ENCODE data around the gene MGAT4A. TPM values are rescaled to one million over a fixed set of nuclear protein-coding genes. Genes with fewer than 3 reads are reported as not detected.
"Not testable (repeated sequence)": the region's sequence is repeated elsewhere in the genome, so short reads cannot be mapped to it uniquely, and the experiment has no call there.

The MGAT4A gene
- total and polyA plus RNA-seq, 2 donors (not counting 1 experiment from before 2014, with no cell fraction given), result 16.5 to 32.7 TPM

DNA sequence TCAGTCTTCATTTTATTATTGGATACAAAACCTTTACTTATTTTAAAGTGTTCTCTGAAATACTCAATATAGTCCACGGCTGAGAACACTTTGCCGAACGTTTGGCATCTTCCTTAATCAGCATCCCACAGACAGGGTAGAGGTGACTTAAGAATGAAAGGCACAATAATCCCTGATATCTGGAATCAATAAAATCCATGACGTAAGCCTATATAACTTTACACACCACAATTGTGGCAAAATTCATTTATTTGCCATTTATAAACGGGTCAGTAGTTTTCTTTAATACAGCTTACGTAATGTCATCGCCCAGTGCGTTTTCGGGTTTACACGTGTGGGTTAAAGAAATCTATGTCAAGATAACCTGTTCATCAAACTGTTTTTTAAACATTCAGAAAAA is 1.3 kb downstream of the MGAT4A start:
- peak overlapping the region in 1 of 2 donors; percentile 24 for H3K27ac ChIP-seq (ENCODE audit: low read length in 2 of 2)
- no peaks in the 10 kb centered on the region for H3K27me3 ChIP-seq (replicated peaks in 1 of 4; ENCODE audit: control extremely low read depth in 1 of 4, control insufficient read depth in 3 of 4, insufficient read depth in 4 of 4, low read length in 3 of 4)
- Mint-ChIP-seq H3K4me1 (peaks cover 52% of the 10 kb centered on the region), H3K27me3 (no peaks in the 10 kb centered on the region), H3K4me3 (peak overlapping the region; percentile 86), H3K27ac (peak overlapping the region; percentile 87), H3K9me3 (ENCODE audit: insufficient read depth) (no peaks in the 10 kb centered on the region)
- H3K4me1 ChIP-seq (ENCODE audit: control insufficient read depth in 2 of 2, insufficient read depth in 2 of 2, low read length in 2 of 2), result peaks cover 23 to 38% of the 10 kb centered on the region in 2 donors
- TF ChIP-seq, protein P1, sequence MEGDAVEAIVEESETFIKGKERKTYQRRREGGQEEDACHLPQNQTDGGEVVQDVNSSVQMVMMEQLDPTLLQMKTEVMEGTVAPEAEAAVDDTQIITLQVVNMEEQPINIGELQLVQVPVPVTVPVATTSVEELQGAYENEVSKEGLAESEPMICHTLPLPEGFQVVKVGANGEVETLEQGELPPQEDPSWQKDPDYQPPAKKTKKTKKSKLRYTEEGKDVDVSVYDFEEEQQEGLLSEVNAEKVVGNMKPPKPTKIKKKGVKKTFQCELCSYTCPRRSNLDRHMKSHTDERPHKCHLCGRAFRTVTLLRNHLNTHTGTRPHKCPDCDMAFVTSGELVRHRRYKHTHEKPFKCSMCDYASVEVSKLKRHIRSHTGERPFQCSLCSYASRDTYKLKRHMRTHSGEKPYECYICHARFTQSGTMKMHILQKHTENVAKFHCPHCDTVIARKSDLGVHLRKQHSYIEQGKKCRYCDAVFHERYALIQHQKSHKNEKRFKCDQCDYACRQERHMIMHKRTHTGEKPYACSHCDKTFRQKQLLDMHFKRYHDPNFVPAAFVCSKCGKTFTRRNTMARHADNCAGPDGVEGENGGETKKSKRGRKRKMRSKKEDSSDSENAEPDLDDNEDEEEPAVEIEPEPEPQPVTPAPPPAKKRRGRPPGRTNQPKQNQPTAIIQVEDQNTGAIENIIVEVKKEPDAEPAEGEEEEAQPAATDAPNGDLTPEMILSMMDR (IDR thresholded peaks at IDR 0.05), result no peak
- no peak for TF ChIP-seq EZH2 (IDR thresholded peaks at IDR 0.05; ENCODE audit: borderline replicate concordance, insufficient read depth, low read depth, low read length, poor library complexity, severe bottlenecking)
- no peaks in the 10 kb centered on the region for H3K9me3 ChIP-seq (ENCODE audit: control extremely low read depth in 1 of 3, control insufficient read depth in 2 of 3, insufficient read depth in 1 of 3, low read length in 2 of 3)
- no peaks in the 10 kb centered on the region for H3K36me3 ChIP-seq (replicated peaks in 1 of 2; ENCODE audit: control extremely low read depth in 1 of 2, control insufficient read depth in 1 of 2, extremely low read depth in 1 of 2, insufficient read depth in 2 of 2, low read length in 1 of 2)
- no peaks in the 10 kb centered on the region for H4K20me1 ChIP-seq (ENCODE audit: control insufficient read depth, insufficient read depth, low read length, poor library complexity, severe bottlenecking)
- intact Hi-C loops (cut with micrococcal nuclease), result loop anchor here (1.0 to 5.0 kb wide), 6 partner anchors 17 to 607 kb away; partner anchors contain the start of genes C2orf15, EIF5B and TXNDC9
- WGBS (ENCODE audit: insufficient coverage), result 70% methylated on average over 6 of the region's 10 CpGs
- H3K9ac ChIP-seq (ENCODE audit: low read length), result peak overlapping the region; percentile 70
- peak overlapping the region; percentile 76 for H2AFZ ChIP-seq (ENCODE audit: insufficient read depth, low read depth, low read length, poor library complexity, severe bottlenecking)
- ChIA-PET CTCF (interaction anchor here (1.1 to 2.7 kb wide), 7 partner anchors 10 to 108 kb away, joined by 3 to 15 read pairs (median 6); no protein-coding TSS in a partner anchor), POLR2A (interaction anchor here (0.5 to 1.1 kb wide), 3 partner anchors 24 to 451 kb away, joined by 3 to 4 read pairs (median 3); partner anchors contain the start of genes MITD1 and MRPL30)
- peak overlapping the region; percentile 91 for H3K4me2 ChIP-seq (replicated peaks; ENCODE audit: low read depth, low read length, poor library complexity, severe bottlenecking)
- ATAC-seq (ENCODE audit: low read depth) (no peak), DNase-seq (no peak)
- peaks cover 19% of the 10 kb centered on the region for H3K79me2 ChIP-seq (ENCODE audit: control insufficient read depth, insufficient read depth, low read length)
- peak overlapping the region; percentile 48 to 82 (median 60) for H3K4me3 ChIP-seq (ENCODE audit: control extremely low read depth in 1 of 5, extremely low read depth in 1 of 5, insufficient read depth in 1 of 5, low read depth in 2 of 5, low read length in 4 of 5)

DNA sequence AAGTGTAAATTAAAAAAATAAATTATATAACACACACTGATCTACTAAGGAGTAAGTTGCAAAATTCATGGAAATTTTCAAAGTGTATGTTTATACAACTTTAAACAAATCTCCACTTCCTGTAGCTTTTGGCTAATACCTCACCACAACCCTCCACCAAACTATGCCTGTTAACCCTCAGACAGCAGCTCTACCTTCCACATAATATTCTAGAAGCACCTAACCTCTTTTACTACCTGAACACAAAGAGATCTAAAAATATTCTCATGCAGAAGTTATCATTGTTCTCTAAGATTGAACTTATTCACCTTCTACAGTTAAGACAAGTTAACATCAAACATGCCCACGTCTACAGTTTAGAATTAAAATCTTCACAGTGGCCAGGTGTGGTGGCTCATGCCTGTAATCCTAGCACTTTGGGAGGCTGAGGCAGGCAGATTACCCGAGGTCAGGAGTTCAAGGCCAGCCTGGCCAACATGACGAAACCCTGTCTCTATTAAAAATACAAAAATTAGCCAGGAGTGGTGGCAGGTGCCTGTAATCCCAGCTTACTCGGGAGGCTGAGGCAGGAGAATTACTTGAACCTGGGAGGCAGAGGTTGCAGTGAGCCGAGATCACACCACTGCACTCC is 2.7 kb downstream of the MGAT4A start:
- Histone ChIP-seq H3K79me2 (ENCODE audit: control insufficient read depth, insufficient read depth, low read length) (peaks cover 23% of the 10 kb centered on the region), H3K4me1 (ENCODE audit: control insufficient read depth in 2 of 2, insufficient read depth in 2 of 2, low read length in 2 of 2) (peaks cover 17 to 31% of the 10 kb centered on the region in 2 donors), H3K4me2 (replicated peaks; ENCODE audit: low read depth, low read length, poor library complexity, severe bottlenecking) (peak overlapping the region; percentile 1)
- H3K9me3 ChIP-seq (ENCODE audit: control extremely low read depth in 1 of 3, control insufficient read depth in 2 of 3, insufficient read depth in 1 of 3, low read length in 2 of 3); H3K36me3 ChIP-seq (replicated peaks in 1 of 2; ENCODE audit: control extremely low read depth in 1 of 2, control insufficient read depth in 1 of 2, extremely low read depth in 1 of 2, insufficient read depth in 2 of 2, low read length in 1 of 2); H3K27ac ChIP-seq (ENCODE audit: low read length in 2 of 2); intact Hi-C loops (cut with micrococcal nuclease); H3K27me3 Mint-ChIP-seq; H3K27me3 ChIP-seq (replicated peaks in 1 of 4; ENCODE audit: control extremely low read depth in 1 of 4, control insufficient read depth in 3 of 4, insufficient read depth in 4 of 4, low read length in 3 of 4); ATAC-seq (ENCODE audit: low read depth); H4K20me1 ChIP-seq (ENCODE audit: control insufficient read depth, insufficient read depth, low read length, poor library complexity, severe bottlenecking); H3K9me3 Mint-ChIP-seq (ENCODE audit: insufficient read depth); H2AFZ ChIP-seq (ENCODE audit: insufficient read depth, low read depth, low read length, poor library complexity, severe bottlenecking); H3K9ac ChIP-seq (ENCODE audit: low read length); H3K4me3 ChIP-seq (ENCODE audit: control extremely low read depth in 1 of 5, extremely low read depth in 1 of 5, insufficient read depth in 1 of 5, low read depth in 2 of 5, low read length in 4 of 5); POLR2A ChIA-PET; DNase-seq: not testable (repeated sequence)
- Mint-ChIP-seq H3K4me1 (peaks cover 50% of the 10 kb centered on the region), H3K4me3 (peak overlapping the region; percentile 44), H3K27ac (peak overlapping the region; percentile 43)
- CTCF ChIA-PET, result interaction anchor here (1.3 to 2.7 kb wide), 4 partner anchors 9 to 79 kb away, joined by 4 to 15 read pairs (median 6); no protein-coding TSS in a partner anchor
- WGBS (ENCODE audit: insufficient coverage), result 94% methylated on average over 2 of the region's 5 CpGs
